ENCODE measurements around the gene CHKA.

The CHKA gene

DNA sequence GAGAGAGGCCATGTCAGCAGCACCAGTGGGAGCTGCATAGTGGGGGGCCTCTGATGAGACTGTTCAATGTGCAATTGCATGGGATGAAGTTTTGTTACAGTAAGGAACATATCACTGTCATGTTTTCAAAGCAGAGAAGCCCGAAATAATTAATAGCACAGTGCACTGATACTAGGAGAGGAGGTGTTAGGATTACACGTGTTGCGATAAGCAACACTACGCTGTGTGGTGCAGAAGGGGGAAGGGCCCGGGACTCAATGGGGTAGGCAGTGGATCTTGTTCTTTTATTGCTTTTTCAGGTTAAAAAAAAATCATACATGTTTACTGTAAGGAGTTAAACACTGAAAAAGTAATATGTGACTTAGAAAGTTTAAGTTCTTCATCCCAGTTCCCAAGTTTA, 53.2 kb downstream of the CHKA start:
- DNase-seq, result no peak

DNA sequence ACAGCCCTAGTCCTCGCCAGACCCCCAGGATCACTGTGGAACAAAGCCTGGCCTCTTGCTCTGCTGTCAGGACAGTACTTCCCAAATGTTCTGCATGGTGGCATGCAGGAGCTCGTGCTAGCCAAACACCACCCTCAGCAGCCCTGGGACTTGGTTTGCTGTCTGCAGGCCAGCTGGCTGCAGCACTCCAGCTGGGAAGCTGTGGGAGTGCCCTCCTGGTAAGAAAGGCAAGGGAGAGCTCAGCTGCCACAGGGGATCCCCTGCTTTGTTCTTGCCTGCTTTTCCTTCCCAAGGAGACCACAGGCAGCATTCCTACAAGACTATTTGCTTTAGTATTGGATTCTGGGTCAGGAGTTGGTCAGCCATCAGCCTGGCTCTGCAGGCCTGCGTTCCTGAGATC, 54.4 kb downstream of the CHKA start:
- DNase-seq, result no peak

GRCh38 chr11:68065841-68066240, 55.3 kb downstream of the CHKA start:
- no peak for DNase-seq

DNA sequence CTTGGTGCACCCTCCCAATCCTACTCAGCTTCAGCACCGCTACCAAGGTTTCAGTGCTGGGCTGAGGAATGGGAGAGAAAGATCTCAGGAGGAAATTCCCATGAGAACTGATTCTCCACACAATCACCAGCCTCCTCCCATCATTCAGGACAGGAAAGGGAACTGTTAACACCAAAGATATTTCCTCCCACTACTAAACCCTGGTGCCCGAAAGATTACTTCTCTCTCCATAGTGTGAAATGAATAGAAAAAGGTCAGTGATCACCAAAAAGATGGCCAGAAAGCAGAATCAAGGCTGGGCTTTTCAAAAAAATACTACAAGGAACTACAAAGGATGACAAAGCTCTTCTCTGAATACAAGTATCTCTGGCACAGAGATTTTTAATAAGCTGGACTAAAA, 56.3 kb downstream of the CHKA start:
- no peak for DNase-seq

- DNase-seq, result no peak
These were observed 59.7 kb downstream of the CHKA start for GRCh38 chr11:68061508-68061907.

GRCh38 chr11:68057807-68058206, 63.4 kb downstream of the CHKA start:
- no peak for DNase-seq

DNA sequence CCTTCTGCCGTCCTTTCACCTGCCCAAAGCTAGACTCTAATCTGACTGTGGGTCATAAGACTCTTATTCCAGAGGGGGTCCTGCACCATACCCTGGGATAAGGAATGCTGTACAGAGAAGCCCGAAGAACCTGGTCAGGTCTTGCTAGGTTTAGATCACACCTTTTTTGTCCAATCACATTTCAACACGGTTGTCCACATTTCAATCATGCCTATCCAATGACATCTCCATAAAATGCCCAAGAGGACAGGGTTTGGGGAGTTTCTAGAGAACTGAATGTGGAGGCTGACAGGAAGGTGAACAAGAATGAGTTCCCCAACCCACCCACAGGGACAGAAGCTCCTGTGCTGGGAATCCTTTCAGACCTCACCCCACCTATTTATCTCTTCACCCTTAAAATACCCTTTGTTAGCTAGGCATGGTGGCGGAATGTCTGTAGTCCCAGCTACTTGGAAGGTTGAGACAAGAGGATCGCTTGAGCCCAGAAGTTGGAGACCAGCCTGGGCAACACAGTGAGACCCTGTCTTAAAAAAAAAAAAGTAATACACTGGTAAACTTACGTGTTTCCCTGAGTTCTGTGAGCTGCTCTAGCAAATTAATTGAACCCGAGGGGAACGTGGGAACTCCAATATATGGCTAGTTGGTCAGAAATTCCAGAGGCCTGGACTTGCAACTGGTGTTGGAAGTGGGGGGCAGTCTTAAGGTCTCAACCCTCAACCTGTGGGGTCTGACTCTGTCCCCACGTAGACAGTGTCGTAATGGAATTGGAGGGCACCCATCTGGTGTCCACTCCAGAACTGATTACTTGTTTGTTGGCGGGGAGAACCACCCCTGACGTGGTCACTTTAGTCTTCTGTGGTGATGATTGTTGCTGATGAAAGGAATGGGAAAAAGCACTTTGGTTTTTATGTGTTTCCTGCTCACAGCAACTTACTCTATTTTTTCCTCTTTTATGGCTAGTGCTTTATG, 64.6 kb downstream of the CHKA start:
- DNase-seq, result no peak

DNA sequence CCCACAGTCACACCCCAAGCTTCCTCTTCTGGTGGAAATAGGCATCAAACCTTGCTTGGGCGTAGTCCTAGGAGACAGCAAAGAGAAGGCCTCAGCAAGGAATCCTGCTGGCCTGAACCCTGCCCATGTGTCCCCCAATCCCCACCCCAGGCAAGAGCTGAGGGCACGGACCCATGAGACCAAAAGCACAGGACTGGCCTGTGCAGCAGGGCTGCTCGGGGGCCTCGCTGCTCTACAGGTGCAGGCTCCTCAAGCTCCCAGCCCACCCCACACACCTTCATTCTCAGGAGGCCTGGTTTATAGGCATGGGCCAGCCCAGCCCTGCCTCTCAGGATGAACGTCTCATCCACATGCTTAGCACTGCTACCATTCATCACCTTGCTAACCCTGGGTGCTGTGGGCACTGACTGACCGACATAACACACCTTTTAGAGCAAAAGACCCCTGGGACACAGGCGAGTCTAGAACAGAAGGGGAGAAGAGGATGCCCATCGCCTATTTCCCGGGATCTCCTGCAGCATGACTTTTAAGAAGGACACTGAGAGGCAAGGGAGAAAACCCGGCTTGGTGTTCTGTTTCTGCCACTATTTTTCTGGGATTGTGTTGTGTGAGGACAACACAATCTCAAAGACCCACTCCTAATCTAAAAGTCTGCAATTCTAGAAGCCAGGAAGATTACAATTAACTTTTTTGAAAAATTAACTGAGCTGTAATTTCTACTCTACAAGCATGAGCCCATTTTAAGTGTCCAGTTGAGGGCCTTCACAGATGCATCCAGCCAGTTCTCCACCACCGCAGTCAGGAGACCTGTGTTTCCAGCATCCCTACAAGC, 67.0 kb downstream of the CHKA start:
- DNase-seq, result no peak

- no peak for DNase-seq
These were observed 68.1 kb downstream of the CHKA start for GRCh38 chr11:68053117-68053516.

DNA sequence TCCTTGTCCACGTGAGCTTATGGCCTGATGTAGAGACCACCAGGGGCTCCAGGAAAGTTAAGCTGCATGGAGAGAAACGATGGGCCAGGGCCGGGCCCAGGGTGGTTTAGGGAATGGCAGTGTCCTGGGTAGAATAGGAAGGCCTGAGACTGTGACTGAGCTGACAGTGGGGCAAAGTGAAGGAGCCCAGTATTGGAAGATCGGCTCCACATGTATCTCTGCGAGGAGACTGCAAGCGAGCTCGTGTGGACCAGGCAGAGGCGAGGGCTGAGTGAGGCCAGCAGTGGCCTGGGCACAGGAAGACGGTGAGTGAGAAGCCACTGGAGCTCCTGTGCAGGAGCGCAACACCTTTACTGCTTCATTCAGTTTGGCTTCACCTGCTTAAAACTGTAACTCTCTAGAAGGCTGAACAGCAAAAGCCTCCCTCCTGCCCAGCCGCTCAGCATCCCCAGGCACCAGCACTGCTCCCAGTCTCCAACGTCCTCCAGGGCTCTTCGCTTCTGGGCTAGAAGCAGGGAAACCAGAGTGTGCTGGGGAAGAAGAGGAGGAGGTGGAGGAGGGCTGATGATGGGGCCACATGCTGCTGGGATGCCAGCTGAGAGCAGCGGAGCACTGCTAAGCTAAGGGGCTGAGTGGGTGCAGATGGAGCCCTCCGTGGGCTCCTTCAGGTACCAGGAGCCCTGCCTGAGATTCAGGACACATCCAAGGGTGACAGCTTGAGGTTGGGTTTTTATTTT, 68.9 kb downstream of the CHKA start:
- no peak for DNase-seq

- DNase-seq, result no peak
These were observed 69.7 kb downstream of the CHKA start for GRCh38 chr11:68051191-68052136.

GRCh38 chr11:68050371-68050841, 70.8 kb downstream of the CHKA start:
- DNase-seq, result no peak

GRCh38 chr11:68049509-68050370, 71.4 kb downstream of the CHKA start:
- no peak for DNase-seq

DNA sequence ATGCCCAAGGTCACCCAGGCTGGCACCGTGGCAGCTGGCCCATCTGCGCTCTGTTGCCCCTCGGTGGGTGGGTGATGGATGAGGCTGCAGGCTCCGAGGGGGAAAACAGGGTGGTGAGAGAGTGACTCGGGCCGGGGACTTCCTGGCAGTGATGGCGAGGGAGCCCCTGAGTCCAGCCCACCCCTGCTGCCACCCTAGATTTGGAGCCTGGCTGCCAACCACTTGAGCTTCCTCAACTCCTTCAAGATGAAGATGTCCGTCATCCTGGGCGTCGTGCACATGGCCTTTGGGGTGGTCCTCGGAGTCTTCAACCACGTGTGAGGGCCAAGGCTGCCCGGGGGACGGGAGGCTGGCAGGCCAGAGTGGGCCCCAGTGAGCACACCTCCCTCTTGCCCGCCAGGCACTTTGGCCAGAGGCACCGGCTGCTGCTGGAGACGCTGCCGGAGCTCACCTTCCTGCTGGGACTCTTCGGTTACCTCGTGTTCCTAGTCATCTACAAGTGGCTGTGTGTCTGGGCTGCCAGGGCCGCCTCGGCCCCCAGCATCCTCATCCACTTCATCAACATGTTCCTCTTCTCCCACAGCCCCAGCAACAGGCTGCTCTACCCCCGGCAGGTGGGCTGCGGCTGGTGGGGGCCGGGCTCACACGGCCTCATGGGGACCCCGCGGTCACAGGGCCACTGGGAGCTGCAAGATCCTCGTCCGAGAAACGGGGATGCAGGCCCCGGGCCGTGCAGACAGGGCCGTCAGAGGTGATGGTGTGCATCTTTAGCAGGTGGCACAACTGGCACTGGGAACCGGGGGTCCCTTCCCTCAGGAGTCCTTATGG, 72.3 kb downstream of the CHKA start:
- DNase-seq, result no peak

DNA sequence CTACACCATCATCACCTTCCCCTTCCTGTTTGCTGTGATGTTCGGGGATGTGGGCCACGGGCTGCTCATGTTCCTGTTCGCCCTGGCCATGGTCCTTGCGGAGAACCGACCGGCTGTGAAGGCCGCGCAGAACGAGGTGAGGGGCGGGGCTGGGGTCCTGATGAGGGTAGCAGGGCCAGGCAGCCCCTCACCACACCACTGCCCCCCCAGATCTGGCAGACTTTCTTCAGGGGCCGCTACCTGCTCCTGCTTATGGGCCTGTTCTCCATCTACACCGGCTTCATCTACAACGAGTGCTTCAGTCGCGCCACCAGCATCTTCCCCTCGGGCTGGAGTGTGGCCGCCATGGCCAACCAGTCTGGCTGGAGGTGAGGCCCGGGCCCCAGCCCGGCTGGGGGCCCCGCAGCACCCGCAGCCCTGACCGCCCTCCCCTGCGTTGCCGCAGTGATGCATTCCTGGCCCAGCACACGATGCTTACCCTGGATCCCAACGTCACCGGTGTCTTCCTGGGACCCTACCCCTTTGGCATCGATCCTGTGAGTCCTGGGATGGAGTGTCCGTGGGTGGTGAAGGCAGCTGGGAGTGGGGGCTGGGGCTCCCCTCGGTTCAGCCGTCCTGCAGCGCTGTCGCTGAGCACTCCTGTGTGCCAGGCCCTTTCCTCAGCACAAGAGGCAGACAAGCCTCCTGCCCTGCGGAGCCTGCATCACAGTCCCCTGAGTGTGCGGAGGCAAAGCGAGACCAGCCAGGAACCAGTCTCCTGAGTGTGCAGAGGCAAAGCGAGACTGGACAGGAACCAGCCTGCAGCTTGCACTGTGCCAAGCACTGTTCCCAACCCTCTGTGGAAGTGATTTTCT, 73.5 kb downstream of the CHKA start:
- no peak for DNase-seq

DNA sequence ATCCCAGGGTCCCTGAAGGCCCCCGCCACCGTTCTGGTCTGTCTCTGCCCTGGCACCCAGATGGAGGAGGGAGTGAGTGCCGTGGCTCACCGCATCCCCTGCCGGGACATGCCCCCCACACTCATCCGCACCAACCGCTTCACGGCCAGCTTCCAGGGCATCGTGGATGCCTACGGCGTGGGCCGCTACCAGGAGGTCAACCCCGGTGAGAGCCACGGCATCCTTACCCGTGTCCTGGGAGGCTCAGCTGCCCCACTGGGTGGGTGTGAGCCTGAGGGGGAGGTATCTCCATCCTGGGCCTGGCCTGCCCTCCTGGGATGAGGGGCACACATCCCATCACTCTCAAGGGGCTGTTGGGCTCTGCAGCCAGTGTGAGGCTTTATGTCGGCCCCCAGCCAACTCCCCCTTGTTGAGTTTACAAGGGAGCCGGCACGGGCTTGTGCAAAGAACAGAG, 76.3 kb downstream of the CHKA start:
- DNase-seq, result no peak

GRCh38 chr11:68044145-68044813, 76.9 kb downstream of the CHKA start:
- no peak for DNase-seq

Measured in stimulated activated CD4-positive, alpha-beta T cell treated with anti-CD3 and anti-CD28 coated beads, Interleukin-4, amount 100 ng/mL, for 4 hours (primary cell).